ENCODE data around the gene IL3.
"Not testable (repeated sequence)": the region's sequence is repeated elsewhere in the genome, so short reads cannot be mapped to it uniquely, and the experiment has no call there.

Gene IL3

GRCh38 chr5:132098151-132098594 lies 37.7 kb downstream of the IL3 start:
- no peak for DNase-seq

GRCh38 chr5:132098621-132099020 lies 38.2 kb downstream of the IL3 start:
- DNase-seq, result no peak

- DNase-seq, result no peak
These were observed 38.8 kb downstream of the IL3 start for GRCh38 chr5:132099076-132099748.

- DNase-seq, result no peak
These were observed 39.5 kb downstream of the IL3 start for GRCh38 chr5:132099905-132100304.

GRCh38 chr5:132100672-132101261 lies 40.3 kb downstream of the IL3 start:
- no peak for DNase-seq

- no peak for DNase-seq
These were observed 41.0 kb downstream of the IL3 start for GRCh38 chr5:132101385-132101880.

GRCh38 chr5:132102101-132102701 lies 41.7 kb downstream of the IL3 start:
- DNase-seq, result no peak

- no peak for DNase-seq
These were observed 42.5 kb downstream of the IL3 start for GRCh38 chr5:132102944-132103331.

GRCh38 chr5:132103332-132103951 lies 43.0 kb downstream of the IL3 start:
- DNase-seq, result peak; percentile 88 to 90

- DNase-seq, result no peak
These were observed 43.5 kb downstream of the IL3 start for GRCh38 chr5:132103969-132104391.

GRCh38 chr5:132104556-132104955 lies 44.1 kb downstream of the IL3 start:
- no peak for DNase-seq

- no peak for DNase-seq
These were observed 45.2 kb downstream of the IL3 start for GRCh38 chr5:132105688-132106087.

- DNase-seq, result not testable (repeated sequence)
These were observed 48.0 kb downstream of the IL3 start for GRCh38 chr5:132108495-132108894.

GRCh38 chr5:132108957-132109356 lies 48.5 kb downstream of the IL3 start:
- DNase-seq, result not testable (repeated sequence)

GRCh38 chr5:132109494-132110053 lies 49.1 kb downstream of the IL3 start:
- DNase-seq, result no peak

- no peak for DNase-seq
These were observed 49.7 kb downstream of the IL3 start for GRCh38 chr5:132110195-132110594.

GRCh38 chr5:132110930-132111329 lies 50.5 kb downstream of the IL3 start:
- no peak for DNase-seq

GRCh38 chr5:132112111-132112510 lies 51.7 kb downstream of the IL3 start:
- no peak for DNase-seq
